HepG2 (cell line): ENCODE results near the gene LRPAP1. TPM values are rescaled to one million over a fixed set of nuclear protein-coding genes. Genes with fewer than 3 reads are reported as not detected.
A peak's percentile ranks its signal among the peaks of the same experiment; 100 is the strongest.

Source experiments
- ATAC-seq: fragments of 200-7000 bp; cut with Tn5 transposase; 3 replicates; pipeline ENCODE4 v1.9.1; 2020; ENCODE audit warnings: mild to moderate bottlenecking, moderate library complexity
- BruUV-seq: library from RNA; stranded (reverse); fragments of 400-500 nt; replicated peaks from 2 replicates; lab custom pipeline; 2021; lab: Mats Ljungman, UMichigan
- CTCF ChIA-PET: fragments of 300-600 bp; formaldehyde crosslinking; extraction: SDS; loops from one replicate; lab custom pipeline; 2021; ENCODE audit warnings: low total read pairs, inconsistent platforms, low intra/inter-chr PET ratio; lab: Yijun Ruan, JAX
- POLR2A ChIA-PET: fragments of 350-600 bp; sonication (Branson Sonifier 250); formaldehyde crosslinking; loops from one replicate; lab custom pipeline; 2020; ENCODE audit warnings: antibody characterized with exemption, inconsistent platforms; lab: Yijun Ruan, JAX
- DNase-seq: peaks from one replicate; pipeline ENCODE4 v3.0.0-alpha.2; 2015; ENCODE audit warnings: low spot score
- FAIRE-seq: peaks from 3 replicates; lab custom pipeline; 2011; peaks lifted over from hg19 to GRCh38; lab: Jason Lieb, UNC
- H2AFZ ChIP-seq: one replicate; pipeline ENCODE4 v1.6.1; 2011; ENCODE audit warnings: low read length, inconsistent platforms
- H3K27ac ChIP-seq: fragments of 300-600 bp; 3 replicates; pipeline ENCODE4 v1.8.0; 2011; ENCODE audit warnings: mixed run types, mild to moderate bottlenecking, mixed read lengths, low read length, inconsistent platforms; ENCODE audit not compliant: insufficient read depth; ENCODE audit errors: extremely low read length
- H3K27me3 ChIP-seq, 2 experiments: fragments of 200-600 bp in 1 of 2; 2 replicates in 1 of 2; 3 replicates in 1 of 2; pipeline versions ENCODE4 v1.6.0 to v1.8.0; 2011; ENCODE audit warnings: low read length in 2 of 2, mild to moderate bottlenecking in 2 of 2, moderate library complexity in 2 of 2, inconsistent platforms in 1 of 2; ENCODE audit not compliant: insufficient read depth in 2 of 2, control insufficient read depth in 1 of 2
- H3K36me3 ChIP-seq, 2 experiments: fragments of 200-600 bp in 1 of 2; replicated peaks in 1 of 2; 2 replicates in 1 of 2; 3 replicates in 1 of 2; pipeline versions ENCODE4 v1.5.1 to v1.8.0; 2011; ENCODE audit warnings: low read length in 2 of 2, inconsistent platforms in 1 of 2; ENCODE audit not compliant: insufficient read depth in 2 of 2, control insufficient read depth in 1 of 2
- H3K4me1 ChIP-seq: 2 replicates; pipeline ENCODE4 v1.5.1; 2012; ENCODE audit warnings: low read length, inconsistent platforms; ENCODE audit not compliant: insufficient read depth
- H3K4me2 ChIP-seq: 2 replicates; pipeline ENCODE4 v1.6.0; 2011; ENCODE audit warnings: low read depth, low read length, inconsistent platforms
- H3K4me3 ChIP-seq, 3 experiments: fragments of 200-600 bp in 1 of 3; sonication (generic), shearing (Covaris generic) in 1 of 3; replicated peaks in 1 of 3; 2 replicates each; pipeline ENCODE4 v1.5.1; 2011 to 2016; ENCODE audit warnings: low read length in 3 of 3, inconsistent platforms in 2 of 3, low read depth in 2 of 3, mild to moderate bottlenecking in 2 of 3, control low read depth in 1 of 3, mixed read lengths in 1 of 3; ENCODE audit not compliant: insufficient read depth in 1 of 3
- H3K79me2 ChIP-seq: one replicate; pipeline ENCODE4 v1.6.1; 2011; ENCODE audit warnings: low read length, inconsistent platforms; ENCODE audit not compliant: insufficient read depth
- H3K9ac ChIP-seq: 2 replicates; pipeline ENCODE4 v1.6.0; 2011; ENCODE audit warnings: mild to moderate bottlenecking, low read depth, low read length, inconsistent platforms; ENCODE audit not compliant: insufficient read depth
- H3K9me3 ChIP-seq: 2 replicates; pipeline ENCODE4 v1.5.1; 2012; ENCODE audit warnings: mild to moderate bottlenecking, low read length
- H4K20me1 ChIP-seq: 2 replicates; pipeline ENCODE4 v1.6.0; 2011; ENCODE audit warnings: inconsistent platforms, mild to moderate bottlenecking, low read length, moderate library complexity; ENCODE audit not compliant: insufficient read depth
- ADNP ChIP-seq: sonication (generic); formaldehyde crosslinking; IDR thresholded peaks from 2 replicates; pipeline ENCODE4 v1.4.0; 2020; ENCODE audit warnings: missing genetic modification reagents
- ATF1 ChIP-seq: IDR thresholded peaks from 2 replicates; pipeline ENCODE4 v1.6.1; 2016; ENCODE audit warnings: mild to moderate bottlenecking, control low read depth
- SALL1 ChIP-seq: sonication (generic); formaldehyde crosslinking; IDR thresholded peaks from 2 replicates; pipeline ENCODE4 v1.8.0; 2022; ENCODE audit warnings: mild to moderate bottlenecking, missing genetic modification reagents
- ZFY ChIP-seq: sonication (generic); formaldehyde crosslinking; IDR thresholded peaks from 2 replicates; pipeline ENCODE4 v1.4.0; 2020; ENCODE audit warnings: missing genetic modification reagents
- ZMYM3 ChIP-seq: sonication (generic); formaldehyde crosslinking; IDR thresholded peaks from 2 replicates; pipeline ENCODE4 v1.5.1; 2020; ENCODE audit warnings: mild to moderate bottlenecking, missing genetic modification reagents
- ZNF17 ChIP-seq: sonication (generic); formaldehyde crosslinking; IDR thresholded peaks from 2 replicates; pipeline ENCODE4 v1.5.0; 2020; ENCODE audit warnings: mild to moderate bottlenecking, missing genetic modification reagents
- ZNF629 ChIP-seq: sonication (generic); formaldehyde crosslinking; conservative IDR thresholded peaks from 2 replicates; pipeline ENCODE4 v1.5.0; 2020; ENCODE audit warnings: missing genetic modification reagents
- WGBS: methylation state at CpG from one replicate; pipeline ENCODE4 v1.1.6; 2017; ENCODE audit warnings: low lambda C conversion rate; 5-methylcytosine and 5-hydroxymethylcytosine counted together
- in situ Hi-C: cut with HindIII; loops from 2 replicates; pipeline ENCODE4 v1.10.0; 2017; ENCODE audit warnings: low pct_unique_long_range_greater_than_20kb; ENCODE audit not compliant: extremely low pct_ligation_motif_present
- intact Hi-C: fragments of 100-400 bp; cut with micrococcal nuclease; formaldehyde crosslinking; loops from one replicate; pipeline ENCODE4 v1.10.0; 2022; ENCODE audit not compliant: unreplicated experiment
- polyA plus RNA-seq, 8 experiments: library from polyadenylated mRNA; depleted of rRNA in 3 of 8; stranded (reverse) in 7 of 8; unstranded in 1 of 8; fragments of >200 nt; fragmentation: Illumina TruSeq in 4 of 8; extraction: Trizol in 4 of 8; gene quantifications; 2 replicates each; pipeline versions ENCODE4 v1.2.1 to v1.2.3, GENCODE V29; 2011 to 2016; ENCODE audit warnings: low read depth in 4 of 8, missing spikeins in 1 of 8, mixed read lengths in 1 of 8; ENCODE audit not compliant: insufficient read depth in 1 of 8
- total RNA-seq, 5 experiments: library from RNA; depleted of rRNA; stranded (reverse); fragments of >200 nt; fragmentation: Illumina TruSeq; extraction: Trizol; gene quantifications; 2 replicates each; pipeline ENCODE4 v1.2.3, GENCODE V29; 2016; ENCODE audit warnings: low read depth in 1 of 5
- TF ChIP-seq, protein P1 (sequence below): sonication (generic); formaldehyde crosslinking; IDR thresholded peaks from 2 replicates; pipeline ENCODE4 v1.5.0; 2020; ENCODE audit warnings: mild to moderate bottlenecking, missing genetic modification reagents
- TF ChIP-seq, protein P2 (sequence below): sonication (generic); formaldehyde crosslinking; IDR thresholded peaks from 2 replicates; pipeline ENCODE4 v1.4.0; 2020; ENCODE audit warnings: missing genetic modification reagents
- TF ChIP-seq, protein P3 (sequence below): sonication (generic); formaldehyde crosslinking; IDR thresholded peaks from 2 replicates; pipeline ENCODE4 v1.5.0; 2020; ENCODE audit warnings: missing genetic modification reagents

LRPAP1 gene
- total and polyA plus RNA-seq, 2 of the 13 experiments (the other 11 are each of a cell fraction or from before 2014, with no cell fraction given) = 153 to 191 TPM

DNA sequence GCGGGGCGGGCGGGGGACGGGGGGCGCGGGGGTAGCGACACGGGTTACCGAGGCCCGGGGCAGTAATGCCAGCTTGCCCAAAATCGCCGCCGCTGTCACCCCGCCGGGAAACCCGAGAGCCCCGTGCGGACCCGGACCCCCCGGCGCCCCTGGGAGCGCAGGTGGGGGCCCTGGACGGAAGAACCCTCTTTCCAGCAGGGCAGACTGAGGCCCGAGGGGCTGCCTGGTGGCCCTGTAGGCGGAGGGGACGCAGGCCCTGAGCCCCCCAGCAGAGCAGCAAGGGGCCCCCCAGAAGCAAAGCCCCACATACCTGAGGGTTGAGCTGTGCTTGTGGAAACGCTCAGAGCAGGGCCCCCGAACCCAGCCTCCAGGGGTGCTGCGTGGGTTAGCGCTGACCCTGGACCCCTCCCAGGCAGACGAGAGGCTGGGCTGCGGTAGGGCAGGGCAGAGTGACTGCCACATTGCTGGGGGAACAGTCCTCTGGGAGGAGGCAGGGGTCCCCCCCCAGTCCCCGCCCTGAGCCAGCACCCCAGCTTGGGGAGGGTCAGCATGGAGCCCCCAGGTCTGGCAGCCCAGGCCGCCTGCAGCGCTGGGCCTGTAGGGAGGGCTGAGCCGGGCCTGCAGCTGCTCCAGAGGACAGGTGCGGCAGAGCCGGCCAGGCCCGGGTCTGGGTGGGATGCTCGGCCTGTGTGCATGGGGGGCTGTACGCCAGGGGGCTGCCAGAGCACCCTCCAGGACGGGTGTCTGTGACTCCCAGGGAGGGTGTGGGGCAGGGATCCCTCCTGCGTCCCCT is 68.5 kb downstream of the LRPAP1 start:
- whole genome bisulfite sequencing = 10% methylated on average over 4 of the region's 43 CpGs
- CTCF ChIA-PET = no interaction called here

More for the DNA sequence above, 68.5 kb downstream of the LRPAP1 start:
- H3K9me3 ChIP-seq = no peaks in the 10 kb centered on the region
- no peaks in the 10 kb centered on the region for H3K79me2 ChIP-seq
- H3K9ac ChIP-seq = no peak overlapping the region
- H3K36me3 ChIP-seq = no peaks in the 10 kb centered on the region
- intact Hi-C loops = no loop called here
- no peak for FAIRE-seq
- peaks cover 23% of the 10 kb centered on the region for H3K4me1 ChIP-seq
- no peak overlapping the region for H3K27ac ChIP-seq
- peaks cover 20 to 59% of the 10 kb centered on the region in 2 experiments for H3K27me3 ChIP-seq
- peak; percentile 12; the same call in 2 of the 3 replicates for ATAC-seq
- no TSS peak for BruUV-seq
- TF ChIP-seq ADNP (CRISPR knock-in tag) (no peak), ZFY (CRISPR knock-in tag) (0 out of 2 replicates have a peak, but pooled peaks have one; percentile 21), ZMYM3 (CRISPR knock-in tag) (no peak), ATF1 (CRISPR knock-in tag) (no peak), ZNF17 (peak; percentile 90; the same call in 1 of the 2 replicates), ZNF629 (CRISPR knock-in tag) (peak; percentile 54; the same call in 1 of the 2 replicates), SALL1 (CRISPR knock-in tag) (no peak)
- TF ChIP-seq, protein P1, sequence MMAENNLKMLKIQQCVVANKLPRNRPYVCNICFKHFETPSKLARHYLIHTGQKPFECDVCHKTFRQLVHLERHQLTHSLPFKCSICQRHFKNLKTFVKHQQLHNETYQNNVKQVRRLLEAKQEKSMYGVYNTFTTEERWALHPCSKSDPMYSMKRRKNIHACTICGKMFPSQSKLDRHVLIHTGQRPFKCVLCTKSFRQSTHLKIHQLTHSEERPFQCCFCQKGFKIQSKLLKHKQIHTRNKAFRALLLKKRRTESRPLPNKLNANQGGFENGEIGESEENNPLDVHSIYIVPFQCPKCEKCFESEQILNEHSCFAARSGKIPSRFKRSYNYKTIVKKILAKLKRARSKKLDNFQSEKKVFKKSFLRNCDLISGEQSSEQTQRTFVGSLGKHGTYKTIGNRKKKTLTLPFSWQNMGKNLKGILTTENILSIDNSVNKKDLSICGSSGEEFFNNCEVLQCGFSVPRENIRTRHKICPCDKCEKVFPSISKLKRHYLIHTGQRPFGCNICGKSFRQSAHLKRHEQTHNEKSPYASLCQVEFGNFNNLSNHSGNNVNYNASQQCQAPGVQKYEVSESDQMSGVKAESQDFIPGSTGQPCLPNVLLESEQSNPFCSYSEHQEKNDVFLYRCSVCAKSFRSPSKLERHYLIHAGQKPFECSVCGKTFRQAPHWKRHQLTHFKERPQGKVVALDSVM (CRISPR knock-in tag) = no peak
- TF ChIP-seq, protein P2, sequence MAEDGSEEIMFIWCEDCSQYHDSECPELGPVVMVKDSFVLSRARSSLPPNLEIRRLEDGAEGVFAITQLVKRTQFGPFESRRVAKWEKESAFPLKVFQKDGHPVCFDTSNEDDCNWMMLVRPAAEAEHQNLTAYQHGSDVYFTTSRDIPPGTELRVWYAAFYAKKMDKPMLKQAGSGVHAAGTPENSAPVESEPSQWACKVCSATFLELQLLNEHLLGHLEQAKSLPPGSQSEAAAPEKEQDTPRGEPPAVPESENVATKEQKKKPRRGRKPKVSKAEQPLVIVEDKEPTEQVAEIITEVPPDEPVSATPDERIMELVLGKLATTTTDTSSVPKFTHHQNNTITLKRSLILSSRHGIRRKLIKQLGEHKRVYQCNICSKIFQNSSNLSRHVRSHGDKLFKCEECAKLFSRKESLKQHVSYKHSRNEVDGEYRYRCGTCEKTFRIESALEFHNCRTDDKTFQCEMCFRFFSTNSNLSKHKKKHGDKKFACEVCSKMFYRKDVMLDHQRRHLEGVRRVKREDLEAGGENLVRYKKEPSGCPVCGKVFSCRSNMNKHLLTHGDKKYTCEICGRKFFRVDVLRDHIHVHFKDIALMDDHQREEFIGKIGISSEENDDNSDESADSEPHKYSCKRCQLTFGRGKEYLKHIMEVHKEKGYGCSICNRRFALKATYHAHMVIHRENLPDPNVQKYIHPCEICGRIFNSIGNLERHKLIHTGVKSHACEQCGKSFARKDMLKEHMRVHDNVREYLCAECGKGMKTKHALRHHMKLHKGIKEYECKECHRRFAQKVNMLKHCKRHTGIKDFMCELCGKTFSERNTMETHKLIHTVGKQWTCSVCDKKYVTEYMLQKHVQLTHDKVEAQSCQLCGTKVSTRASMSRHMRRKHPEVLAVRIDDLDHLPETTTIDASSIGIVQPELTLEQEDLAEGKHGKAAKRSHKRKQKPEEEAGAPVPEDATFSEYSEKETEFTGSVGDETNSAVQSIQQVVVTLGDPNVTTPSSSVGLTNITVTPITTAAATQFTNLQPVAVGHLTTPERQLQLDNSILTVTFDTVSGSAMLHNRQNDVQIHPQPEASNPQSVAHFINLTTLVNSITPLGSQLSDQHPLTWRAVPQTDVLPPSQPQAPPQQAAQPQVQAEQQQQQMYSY (CRISPR knock-in tag) = no peak
- TF ChIP-seq, protein P3, sequence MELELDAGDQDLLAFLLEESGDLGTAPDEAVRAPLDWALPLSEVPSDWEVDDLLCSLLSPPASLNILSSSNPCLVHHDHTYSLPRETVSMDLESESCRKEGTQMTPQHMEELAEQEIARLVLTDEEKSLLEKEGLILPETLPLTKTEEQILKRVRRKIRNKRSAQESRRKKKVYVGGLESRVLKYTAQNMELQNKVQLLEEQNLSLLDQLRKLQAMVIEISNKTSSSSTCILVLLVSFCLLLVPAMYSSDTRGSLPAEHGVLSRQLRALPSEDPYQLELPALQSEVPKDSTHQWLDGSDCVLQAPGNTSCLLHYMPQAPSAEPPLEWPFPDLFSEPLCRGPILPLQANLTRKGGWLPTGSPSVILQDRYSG = no peak
- peak overlapping the region; percentile 36; the same call in 1 of the 2 replicates for H3K4me2 ChIP-seq
- POLR2A ChIA-PET = no interaction called here
- H3K4me3 ChIP-seq = peak overlapping the region in 2 of 3 experiments; percentile 16 to 55; a peak in 3 of 6 replicates
- H2AFZ ChIP-seq = no peak overlapping the region
- DNase-seq = no peak
- no peaks in the 10 kb centered on the region for H4K20me1 ChIP-seq
- in situ Hi-C loops = no loop called here
